HUES64 (cell line): Measurements from ENCODE around the gene SFTPB.
"Not testable (repeated sequence)": the region's sequence is repeated elsewhere in the genome, so short reads cannot be mapped to it uniquely, and the experiment has no call there.

Source experiments
- H3K27ac ChIP-seq: 2 replicates; pipeline ENCODE4 v1.7.0; 2013; ENCODE audit warnings: low read depth, low read length, inconsistent platforms
- H3K27me3 ChIP-seq: 2 replicates; pipeline ENCODE4 v1.6.1; 2013; ENCODE audit warnings: mild to moderate bottlenecking, low read length; ENCODE audit not compliant: insufficient read depth
- H3K36me3 ChIP-seq: 2 replicates; pipeline ENCODE4 v1.6.1; 2013; ENCODE audit warnings: mild to moderate bottlenecking, low read length; ENCODE audit not compliant: insufficient read depth
- H3K4me1 ChIP-seq: 2 replicates; pipeline ENCODE4 v1.6.1; 2013; ENCODE audit warnings: mild to moderate bottlenecking, low read length, moderate library complexity; ENCODE audit not compliant: insufficient read depth
- H3K4me3 ChIP-seq: 2 replicates; pipeline ENCODE4 v1.5.1; 2013; ENCODE audit warnings: mild to moderate bottlenecking, low read length, moderate library complexity
- H3K9ac ChIP-seq: 2 replicates; pipeline ENCODE4 v1.6.1; 2013; ENCODE audit warnings: mild to moderate bottlenecking, low read depth, low read length
- H3K9me3 ChIP-seq: 2 replicates; pipeline ENCODE4 v1.6.1; 2013; ENCODE audit warnings: low read depth, low read length; ENCODE audit not compliant: insufficient read depth
- WGBS: fragments of 150-250, 120-280 bp; methylation state at CpG from one replicate; pipeline ENCODE4 v1.1.7; 2013; ENCODE audit warnings: missing lambda C conversion rate; 5-methylcytosine and 5-hydroxymethylcytosine counted together

Gene SFTPB

GRCh38 chr2:85663594-85664565, 4.1 kb downstream of the SFTPB start:
- H3K4me1 ChIP-seq = no peaks in the 10 kb centered on the region
- no peaks in the 10 kb centered on the region for H3K9me3 ChIP-seq
- no peak overlapping the region for H3K27ac ChIP-seq
- no peak overlapping the region for H3K9ac ChIP-seq
- no peaks in the 10 kb centered on the region for H3K27me3 ChIP-seq
- WGBS = 95% methylated on average over 23 of the region's 23 CpGs
- H3K4me3 ChIP-seq = no peak overlapping the region
- H3K36me3 ChIP-seq = peaks cover 5% of the 10 kb centered on the region; the same call in 1 of the 2 replicates

- H3K4me3 ChIP-seq = no peak overlapping the region
- no peaks in the 10 kb centered on the region for H3K9me3 ChIP-seq
- H3K27ac ChIP-seq = no peak overlapping the region
- 82% methylated on average over 10 of the region's 10 CpGs for WGBS
- no peak overlapping the region for H3K9ac ChIP-seq
- H3K4me1 ChIP-seq = no peaks in the 10 kb centered on the region
- H3K36me3 ChIP-seq = peaks cover 9% of the 10 kb centered on the region
- no peaks in the 10 kb centered on the region for H3K27me3 ChIP-seq
Observed at GRCh38 chr2:85662899-85663593, 5.0 kb downstream of the SFTPB start.

DNA sequence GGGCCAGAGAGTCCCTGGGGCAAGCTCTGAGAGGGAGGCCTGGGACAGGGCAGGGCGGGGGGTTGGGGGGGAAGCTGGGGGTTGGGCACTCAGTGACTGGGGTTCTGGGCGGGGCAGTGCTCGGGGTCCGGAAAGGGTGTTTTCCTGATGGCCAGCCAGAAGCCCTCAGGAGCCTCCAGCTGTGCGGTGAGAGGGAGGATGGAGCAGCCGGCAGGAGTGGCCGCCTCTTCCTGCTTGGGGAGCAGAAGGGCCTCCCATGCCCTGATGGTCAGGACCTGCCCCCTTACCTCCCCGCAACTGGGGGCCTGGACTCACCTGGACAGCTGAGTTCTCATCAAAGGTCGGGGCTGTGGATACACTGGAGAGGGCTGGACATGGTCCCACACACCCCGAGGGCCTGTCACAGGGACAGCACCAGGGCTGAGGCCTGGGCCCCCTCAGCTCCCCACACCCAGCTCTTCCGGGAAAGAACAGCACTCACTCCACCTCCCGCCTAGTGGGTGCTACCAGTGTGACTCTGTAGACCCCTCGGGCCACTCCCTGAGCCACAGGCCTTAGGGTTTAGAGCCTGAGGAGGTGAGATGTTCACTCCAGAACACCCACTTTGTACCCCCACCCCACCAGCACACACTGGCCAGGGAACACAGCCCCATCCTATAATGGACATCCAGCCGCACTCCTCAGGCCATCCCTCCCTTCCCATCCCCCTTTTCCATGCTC, 6.7 kb downstream of the SFTPB start:
- Histone ChIP-seq H3K27ac (no peak overlapping the region), H3K9me3 (no peaks in the 10 kb centered on the region), H3K9ac (no peak overlapping the region), H3K27me3 (no peaks in the 10 kb centered on the region), H3K4me3 (no peak overlapping the region), H3K4me1 (no peaks in the 10 kb centered on the region), H3K36me3 (peaks cover 16% of the 10 kb centered on the region)
- WGBS = 85% methylated on average over 14 of the region's 14 CpGs

- WGBS = 87% methylated on average over 7 of the region's 7 CpGs
- H3K27me3 ChIP-seq = no peaks in the 10 kb centered on the region
Observed at GRCh38 chr2:85660725-85661124, 7.3 kb downstream of the SFTPB start.

GRCh38 chr2:85660301-85660700, 7.7 kb downstream of the SFTPB start:
- WGBS = 97% methylated on average over 11 of the region's 11 CpGs
- peaks cover 20% of the 10 kb centered on the region for H3K36me3 ChIP-seq
- not testable (repeated sequence) for H3K9me3 ChIP-seq, H3K9ac ChIP-seq, H3K4me3 ChIP-seq, H3K4me1 ChIP-seq, H3K27ac ChIP-seq, H3K27me3 ChIP-seq

More at GRCh38 chr2:85660725-85661124, 7.3 kb downstream of the SFTPB start:
- no peak overlapping the region for H3K4me3 ChIP-seq
- H3K36me3 ChIP-seq = peaks cover 20% of the 10 kb centered on the region
- H3K27ac ChIP-seq = no peak overlapping the region
- no peaks in the 10 kb centered on the region for H3K4me1 ChIP-seq
- no peak overlapping the region for H3K9ac ChIP-seq
- no peaks in the 10 kb centered on the region for H3K9me3 ChIP-seq

DNA sequence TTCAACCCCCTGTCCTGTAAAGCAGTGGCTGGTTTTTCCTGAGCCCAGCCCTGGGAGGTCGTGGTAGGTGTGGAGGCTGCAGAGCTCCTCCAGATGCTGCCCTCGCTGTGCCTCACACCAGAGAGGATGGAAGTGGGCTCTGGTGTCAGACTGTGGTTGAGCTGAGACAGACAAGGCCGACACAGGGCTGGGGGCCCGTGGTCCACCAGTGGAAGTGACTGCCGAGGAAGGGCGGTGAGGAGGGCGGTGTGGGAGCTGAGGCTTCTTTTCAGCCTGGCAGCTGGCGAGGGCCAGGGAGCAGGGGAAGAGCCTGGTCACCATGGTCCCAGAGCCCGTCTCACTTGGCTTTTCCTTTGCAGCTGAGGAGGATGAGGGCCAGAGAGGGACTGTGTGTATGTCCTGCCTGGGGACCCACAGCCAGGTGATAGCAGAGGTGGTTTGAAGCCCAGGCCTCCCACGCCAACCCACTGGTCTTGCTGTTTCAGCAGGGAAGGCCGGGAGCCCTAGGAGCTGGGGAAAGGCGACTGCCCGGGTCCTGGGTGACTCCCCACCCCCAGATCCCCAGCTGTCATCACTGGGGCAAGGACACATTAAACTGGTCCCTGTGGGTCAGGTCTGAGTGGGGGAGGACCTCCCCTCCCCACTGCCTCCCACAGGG, 8.5 kb downstream of the SFTPB start:
- no peaks in the 10 kb centered on the region for H3K9me3 ChIP-seq
- no peak overlapping the region for H3K27ac ChIP-seq
- H3K36me3 ChIP-seq = peaks cover 20% of the 10 kb centered on the region
- no peaks in the 10 kb centered on the region for H3K27me3 ChIP-seq
- H3K4me3 ChIP-seq = no peak overlapping the region
- no peak overlapping the region for H3K9ac ChIP-seq
- WGBS = 97% methylated on average over 13 of the region's 13 CpGs
- H3K4me1 ChIP-seq = no peaks in the 10 kb centered on the region

DNA sequence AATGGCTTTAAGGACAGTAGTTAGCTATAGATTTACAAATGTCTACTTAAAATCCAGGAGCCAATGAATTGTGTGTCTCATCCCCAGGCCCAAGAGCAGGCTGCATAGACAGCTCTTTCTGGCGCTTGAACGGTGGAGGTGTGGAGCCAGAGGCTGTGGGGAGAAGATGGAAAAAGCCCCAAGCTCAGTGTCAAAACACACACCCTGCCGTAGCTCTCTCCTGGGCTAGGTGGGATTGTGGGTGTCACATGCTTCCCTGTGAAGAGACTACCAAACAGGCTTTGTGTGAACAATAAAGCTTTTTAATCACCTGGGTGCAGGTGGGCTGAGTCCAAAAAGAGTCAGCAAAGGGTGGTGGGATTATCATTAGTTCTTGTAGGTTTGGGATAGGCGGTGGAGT, 10.6 kb downstream of the SFTPB start:
- not testable (repeated sequence) for H3K27ac ChIP-seq, H3K9me3 ChIP-seq, H3K4me3 ChIP-seq, H3K27me3 ChIP-seq, H3K4me1 ChIP-seq, H3K9ac ChIP-seq
- 95% methylated on average over 4 of the region's 4 CpGs for WGBS
- H3K36me3 ChIP-seq = peaks cover 33% of the 10 kb centered on the region

DNA sequence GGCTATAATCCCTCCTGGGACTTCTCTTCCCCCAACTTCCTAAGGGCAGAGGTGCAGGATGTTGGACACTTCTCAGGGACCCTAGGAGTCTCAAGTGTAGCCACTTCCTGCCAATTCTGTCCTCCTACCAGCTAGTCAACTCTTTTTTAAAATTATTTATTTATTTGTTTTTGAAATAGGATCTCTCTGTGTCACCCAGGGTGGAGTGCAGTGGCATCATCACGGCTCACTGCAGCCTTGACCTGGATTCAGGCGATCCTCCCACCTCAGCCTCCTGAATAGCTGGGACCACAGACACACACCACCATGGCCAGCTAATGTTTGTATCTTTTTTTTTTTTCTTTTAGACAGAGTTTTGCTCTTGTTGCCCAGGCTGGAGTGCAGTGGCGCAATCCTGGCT, 11.5 kb downstream of the SFTPB start:
- H3K27me3 ChIP-seq = no peaks in the 10 kb centered on the region
- H3K4me1 ChIP-seq = no peaks in the 10 kb centered on the region
- peaks cover 40% of the 10 kb centered on the region for H3K36me3 ChIP-seq
- H3K9ac ChIP-seq = no peak overlapping the region
- no peak overlapping the region for H3K4me3 ChIP-seq
- WGBS = 95% methylated on average over 3 of the region's 3 CpGs
- H3K9me3 ChIP-seq = no peaks in the 10 kb centered on the region
- H3K27ac ChIP-seq = no peak overlapping the region

GRCh38 chr2:85655961-85656417, 12.0 kb downstream of the SFTPB start:
- Histone ChIP-seq H3K9me3 (no peaks in the 10 kb centered on the region), H3K27ac (no peak overlapping the region), H3K36me3 (peaks cover 45% of the 10 kb centered on the region), H3K9ac (no peak overlapping the region), H3K27me3 (no peaks in the 10 kb centered on the region), H3K4me1 (no peaks in the 10 kb centered on the region), H3K4me3 (no peak overlapping the region)
- 94% methylated on average over 7 of the region's 7 CpGs for WGBS

DNA sequence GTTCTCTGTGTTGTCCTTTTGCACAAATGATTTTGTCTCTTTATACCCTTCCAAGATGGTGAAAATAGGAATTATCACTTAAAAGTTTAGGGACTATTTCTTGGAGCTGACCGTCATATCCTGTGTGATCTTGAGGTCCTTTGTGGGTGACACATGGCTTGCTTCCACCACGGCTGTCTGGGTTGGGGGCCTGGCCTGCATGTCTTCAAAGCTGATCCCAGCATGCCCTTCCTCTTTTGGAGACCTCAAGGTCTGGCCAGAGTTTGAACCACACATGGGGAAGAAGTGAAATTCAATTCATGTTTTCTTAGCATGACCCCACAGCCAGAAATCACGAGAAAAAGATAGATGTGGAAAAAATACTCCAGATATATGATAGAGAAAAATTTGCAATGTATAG, 14.0 kb downstream of the SFTPB start:
- no peaks in the 10 kb centered on the region for H3K27me3 ChIP-seq
- H3K9me3 ChIP-seq = no peaks in the 10 kb centered on the region
- peaks cover 59% of the 10 kb centered on the region for H3K36me3 ChIP-seq
- H3K4me3 ChIP-seq = no peak overlapping the region
- WGBS = 85% methylated on average over 2 of the region's 3 CpGs
- H3K4me1 ChIP-seq = no peaks in the 10 kb centered on the region
- no peak overlapping the region for H3K27ac ChIP-seq
- H3K9ac ChIP-seq = no peak overlapping the region
